H9 (cell line): ENCODE measurements around the gene GGT6. TPM values are rescaled to one million over a fixed set of nuclear protein-coding genes. Genes with fewer than 3 reads are reported as not detected.

Source experiments
- DNase-seq: peaks from one replicate; pipeline ENCODE4 v3.0.0-alpha.2; 2017
- H2AFZ ChIP-seq: one replicate; pipeline ENCODE4 v1.6.1; 2013; ENCODE audit warnings: mild to moderate bottlenecking, low read length, control low read depth, moderate library complexity
- H2AK5ac ChIP-seq: 2 replicates; pipeline ENCODE4 v1.6.1; 2013; ENCODE audit warnings: low read length, control low read depth, mixed read lengths; ENCODE audit not compliant: insufficient read length
- H2BK120ac ChIP-seq: one replicate; pipeline ENCODE4 v1.6.1; 2013; ENCODE audit warnings: low read depth, mild to moderate bottlenecking, low read length, control low read depth, inconsistent platforms; ENCODE audit not compliant: poor library complexity, severe bottlenecking
- H2BK12ac ChIP-seq: 2 replicates; pipeline ENCODE4 v1.6.1; 2013; ENCODE audit warnings: low read length, control low read depth, mixed read lengths, low read depth; ENCODE audit not compliant: insufficient read length
- H2BK15ac ChIP-seq: 2 replicates; pipeline ENCODE4 v1.6.1; 2013; ENCODE audit warnings: low read depth, low read length, control low read depth
- H2BK20ac ChIP-seq: one replicate; pipeline ENCODE4 v1.6.1; 2013; ENCODE audit warnings: low read depth, mild to moderate bottlenecking, low read length, control low read depth, inconsistent platforms; ENCODE audit not compliant: poor library complexity, severe bottlenecking
- H2BK5ac ChIP-seq: 2 replicates; pipeline ENCODE4 v1.6.1; 2013; ENCODE audit warnings: low read length, control low read depth, mixed read lengths; ENCODE audit not compliant: insufficient read length
- H3K14ac ChIP-seq: 2 replicates; pipeline ENCODE4 v1.6.1; 2013; ENCODE audit warnings: low read length, control low read depth; ENCODE audit not compliant: insufficient read depth
- H3K18ac ChIP-seq: 2 replicates; pipeline ENCODE4 v1.6.1; 2013; ENCODE audit warnings: low read depth, mild to moderate bottlenecking, mixed read lengths, low read length, control low read depth; ENCODE audit not compliant: insufficient read length
- H3K23ac ChIP-seq: 2 replicates; pipeline ENCODE4 v1.6.1; 2013; ENCODE audit warnings: low read length, control low read depth, mixed read lengths, low read depth; ENCODE audit not compliant: insufficient read length
- H3K23me2 ChIP-seq: 2 replicates; pipeline ENCODE4 v1.6.1; 2013; ENCODE audit warnings: low read depth, mild to moderate bottlenecking, mixed read lengths, low read length, control low read depth; ENCODE audit not compliant: insufficient read length, poor library complexity, severe bottlenecking
- H3K27ac ChIP-seq: 2 replicates; pipeline ENCODE4 v1.5.1; 2013; ENCODE audit warnings: low read length, control low read depth, mixed read lengths, low read depth; ENCODE audit not compliant: insufficient read length
- H3K27me3 ChIP-seq: 2 replicates; pipeline ENCODE4 v1.6.1; 2013; ENCODE audit warnings: low read length, control low read depth, inconsistent platforms; ENCODE audit not compliant: insufficient read depth
- H3K4ac ChIP-seq: 2 replicates; pipeline ENCODE4 v1.6.1; 2013; ENCODE audit warnings: low read depth, mild to moderate bottlenecking, control low read depth, inconsistent platforms, low read length, moderate library complexity
- H3K4me1 ChIP-seq: 2 replicates; pipeline ENCODE4 v1.6.1; 2013; ENCODE audit warnings: low read length, control low read depth, inconsistent platforms; ENCODE audit not compliant: insufficient read depth
- H3K4me2 ChIP-seq: 2 replicates; pipeline ENCODE4 v1.6.1; 2013; ENCODE audit warnings: low read length, control low read depth, mixed read lengths; ENCODE audit not compliant: insufficient read length, insufficient read depth
- H3K56ac ChIP-seq: 2 replicates; pipeline ENCODE4 v1.6.1; 2013; ENCODE audit warnings: low read depth, mild to moderate bottlenecking, mixed read lengths, low read length, control low read depth; ENCODE audit not compliant: insufficient read length
- H3K79me1 ChIP-seq: 2 replicates; pipeline ENCODE4 v1.6.1; 2013; ENCODE audit warnings: low read depth, mild to moderate bottlenecking, moderate library complexity, low read length, control low read depth, inconsistent platforms; ENCODE audit not compliant: insufficient read depth, poor library complexity, severe bottlenecking
- H3K79me2 ChIP-seq: 2 replicates; pipeline ENCODE4 v1.6.1; 2013; ENCODE audit warnings: low read length, control low read depth, inconsistent platforms; ENCODE audit not compliant: insufficient read depth
- H3K9ac ChIP-seq: 2 replicates; pipeline ENCODE4 v1.6.1; 2013; ENCODE audit warnings: low read length, control low read depth, mixed read lengths; ENCODE audit not compliant: insufficient read length; ENCODE audit errors: extremely low read depth
- H3K9me3 ChIP-seq: one replicate; pipeline ENCODE4 v1.6.1; 2013; ENCODE audit warnings: low read depth, low read length, inconsistent platforms; ENCODE audit not compliant: control insufficient read depth
- H3T11ph ChIP-seq: one replicate; pipeline ENCODE4 v1.6.1; 2013; ENCODE audit warnings: mild to moderate bottlenecking, low read length, control low read depth, inconsistent platforms
- H4K20me1 ChIP-seq: one replicate; pipeline ENCODE4 v1.6.1; 2013; ENCODE audit not compliant: control insufficient read depth, insufficient read length, insufficient read depth
- H4K5ac ChIP-seq: 2 replicates; pipeline ENCODE4 v1.6.1; 2013; ENCODE audit warnings: low read depth, mild to moderate bottlenecking, mixed read lengths, low read length, control low read depth; ENCODE audit not compliant: insufficient read length
- H4K8ac ChIP-seq: replicated peaks from 2 replicates; pipeline ENCODE4 v1.6.1; 2013; ENCODE audit warnings: low read length, control low read depth, mixed read lengths, low read depth; ENCODE audit not compliant: insufficient read length
- H4K91ac ChIP-seq: 2 replicates; pipeline ENCODE4 v1.6.1; 2013; ENCODE audit warnings: low read depth, mild to moderate bottlenecking, moderate library complexity, mixed read lengths, low read length, control low read depth; ENCODE audit not compliant: insufficient read length
- H3K27ac Mint-ChIP-seq, 3 experiments: 2 replicates in 2 of 3; 3 replicates in 1 of 3; pipeline ENCODE4 v1.8.0; 2020 to 2021; ENCODE audit warnings: mixed read lengths in 3 of 3, mild to moderate bottlenecking in 1 of 3, moderate library complexity in 1 of 3
- H3K27me3 Mint-ChIP-seq: 2 replicates; pipeline ENCODE4 v1.8.0; 2021; ENCODE audit warnings: low read depth, mild to moderate bottlenecking, moderate library complexity, mixed read lengths
- H3K36me3 Mint-ChIP-seq, 3 experiments: 2 replicates in 2 of 3; 3 replicates in 1 of 3; pipeline ENCODE4 v1.8.0; 2020 to 2021; ENCODE audit warnings: low read depth in 3 of 3, mixed read lengths in 3 of 3; ENCODE audit not compliant: insufficient read depth in 1 of 3
- H3K4me1 Mint-ChIP-seq, 2 experiments: 2 replicates each; pipeline ENCODE4 v1.8.0; 2020; ENCODE audit warnings: mixed read lengths in 2 of 2
- H3K4me3 Mint-ChIP-seq, 2 experiments: 2 replicates in 1 of 2; 3 replicates in 1 of 2; pipeline ENCODE4 v1.8.0; 2020 to 2021; ENCODE audit warnings: mild to moderate bottlenecking in 2 of 2, mixed read lengths in 2 of 2, moderate library complexity in 1 of 2
- H3K9me3 Mint-ChIP-seq, 2 experiments: 2 replicates in 1 of 2; 3 replicates in 1 of 2; pipeline ENCODE4 v1.8.0; 2020; ENCODE audit warnings: mild to moderate bottlenecking in 2 of 2, mixed read lengths in 2 of 2, moderate library complexity in 1 of 2
- WGBS: extraction: QIAGEN DNeasy Blood & Tissue Kit; methylation state at CpG from one replicate; pipeline ENCODE4 v1.1.7; 2013; ENCODE audit warnings: missing lambda C conversion rate, low lambda C conversion rate, mixed read lengths; ENCODE audit not compliant: insufficient read length; ENCODE audit errors: extremely low coverage; 5-methylcytosine and 5-hydroxymethylcytosine counted together
- total RNA-seq: library from RNA; stranded (reverse); gene quantifications from 2 replicates; pipeline ENCODE4 v1.2.1, GENCODE V29; 2021
- TF ChIP-seq, protein P1 (sequence below): fragments of 200-600 bp; sonication (generic); conservative IDR thresholded peaks from 3 replicates; pipeline ENCODE4 v1.8.0; 2021; ENCODE audit warnings: antibody characterized with exemption, mild to moderate bottlenecking

Gene GGT6
- total RNA-seq, 1 experiment from 2014 or later, result 0.17 TPM

DNA sequence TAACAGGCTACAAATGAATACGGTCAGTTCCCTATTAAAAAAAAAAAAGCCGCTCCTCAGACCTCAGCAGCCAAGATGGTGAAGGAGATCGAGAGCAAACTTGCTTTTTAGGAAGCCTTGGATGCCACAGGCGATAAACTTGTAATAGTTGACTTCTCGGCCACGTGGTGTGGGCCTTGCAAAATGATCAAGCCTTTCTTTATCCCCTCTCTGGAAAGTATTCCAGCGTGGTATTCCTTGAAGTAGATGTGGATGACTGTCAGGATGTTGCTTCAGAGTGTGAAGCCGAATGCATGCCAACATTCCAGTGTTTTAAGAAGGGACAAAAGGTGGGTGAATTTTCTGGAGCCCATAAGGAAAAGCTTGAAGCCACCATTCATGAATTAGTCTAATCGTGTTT, 11.8 kb upstream of the GGT6 start:
- no peak overlapping the region for H3T11ph ChIP-seq
- Mint-ChIP-seq H3K4me3 (no peak overlapping the region), H3K36me3 (no peaks in the 10 kb centered on the region), H3K27ac (no peak overlapping the region), H3K9me3 (no peaks in the 10 kb centered on the region; a peak in 1 of 5 replicates), H3K27me3 (peaks cover 2% of the 10 kb centered on the region), H3K4me1 (peaks cover 30 to 43% of the 10 kb centered on the region in 2 experiments)
- no peak overlapping the region for H3K18ac ChIP-seq
- WGBS, result no CpG with 5 or more reads among the region's 9 CpGs
- H4K20me1 ChIP-seq, result no peaks in the 10 kb centered on the region
- no peak overlapping the region for H3K4ac ChIP-seq
- DNase-seq, result no peak
- TF ChIP-seq, protein P1, sequence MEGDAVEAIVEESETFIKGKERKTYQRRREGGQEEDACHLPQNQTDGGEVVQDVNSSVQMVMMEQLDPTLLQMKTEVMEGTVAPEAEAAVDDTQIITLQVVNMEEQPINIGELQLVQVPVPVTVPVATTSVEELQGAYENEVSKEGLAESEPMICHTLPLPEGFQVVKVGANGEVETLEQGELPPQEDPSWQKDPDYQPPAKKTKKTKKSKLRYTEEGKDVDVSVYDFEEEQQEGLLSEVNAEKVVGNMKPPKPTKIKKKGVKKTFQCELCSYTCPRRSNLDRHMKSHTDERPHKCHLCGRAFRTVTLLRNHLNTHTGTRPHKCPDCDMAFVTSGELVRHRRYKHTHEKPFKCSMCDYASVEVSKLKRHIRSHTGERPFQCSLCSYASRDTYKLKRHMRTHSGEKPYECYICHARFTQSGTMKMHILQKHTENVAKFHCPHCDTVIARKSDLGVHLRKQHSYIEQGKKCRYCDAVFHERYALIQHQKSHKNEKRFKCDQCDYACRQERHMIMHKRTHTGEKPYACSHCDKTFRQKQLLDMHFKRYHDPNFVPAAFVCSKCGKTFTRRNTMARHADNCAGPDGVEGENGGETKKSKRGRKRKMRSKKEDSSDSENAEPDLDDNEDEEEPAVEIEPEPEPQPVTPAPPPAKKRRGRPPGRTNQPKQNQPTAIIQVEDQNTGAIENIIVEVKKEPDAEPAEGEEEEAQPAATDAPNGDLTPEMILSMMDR, result no peak
- no peaks in the 10 kb centered on the region for H3K79me1 ChIP-seq
- no peak overlapping the region for H3K56ac ChIP-seq
- no peak overlapping the region for H3K23ac ChIP-seq
- H3K4me1 ChIP-seq, result peaks cover 3% of the 10 kb centered on the region; the same call in 1 of the 2 replicates
- no peak overlapping the region for H2BK20ac ChIP-seq
- no peak overlapping the region for H3K14ac ChIP-seq
- no peak overlapping the region for H2AK5ac ChIP-seq
- H2BK120ac ChIP-seq, result no peak overlapping the region
- no peak overlapping the region for H2BK12ac ChIP-seq
- H3K9ac ChIP-seq, result no peak overlapping the region
- no peaks in the 10 kb centered on the region for H3K9me3 ChIP-seq
- H3K23me2 ChIP-seq, result no peaks in the 10 kb centered on the region
- no peak overlapping the region for H3K4me2 ChIP-seq
- H2BK15ac ChIP-seq, result no peak overlapping the region
- no peaks in the 10 kb centered on the region for H3K27me3 ChIP-seq
- H3K79me2 ChIP-seq, result no peaks in the 10 kb centered on the region
- H2BK5ac ChIP-seq, result no peak overlapping the region
- no peak overlapping the region for H4K8ac ChIP-seq
- H3K27ac ChIP-seq, result no peak overlapping the region
- H2AFZ ChIP-seq, result no peak overlapping the region
- H4K91ac ChIP-seq, result no peak overlapping the region
- no peak overlapping the region for H4K5ac ChIP-seq
